Adrenal gland (tissue), 5 donors: ENCODE results near the gene DDX31.

Experiments used
- CTCF ChIP-seq, 6 experiments: fragments of 450-650 bp in 4 of 6; fragments of 200-600 bp in 2 of 6; sonication (generic) in 1 of 6; IDR thresholded peaks; 1 replicate in 5 of 6; 2 replicates in 1 of 6; pipeline versions ENCODE4 v1.5.1 to v1.8.0; 2016 to 2021; ENCODE audit warnings: antibody characterized with exemption in 6 of 6, mild to moderate bottlenecking in 2 of 6, moderate library complexity in 1 of 6
- POLR2A ChIP-seq, 2 donors: fragments of 450-650 bp; IDR thresholded peaks; one replicate each; pipeline ENCODE4 v1.6.1; 2017; ENCODE audit warnings: antibody characterized with exemption in 2 of 2, mild to moderate bottlenecking in 2 of 2, moderate library complexity in 1 of 2
- donor health status: DM: no; HTN: no; CAD: no.

GRCh38 chr9:132562306-132562573, 107.5 kb downstream of the DDX31 start:
- TF ChIP-seq CTCF (IDR thresholded peaks at IDR 0.05), result no peak
- TF ChIP-seq POLR2A (IDR thresholded peaks at IDR 0.05), result no peak
